AG04450 (cell line): ENCODE results near the gene DOC2A. TPM values are rescaled to one million over a fixed set of nuclear protein-coding genes. Genes with fewer than 3 reads are reported as not detected.

Experiments
- CTCF ChIA-PET: fragments of 300-600, 350-600 bp; formaldehyde crosslinking; extraction: SDS; loops from one replicate; lab custom pipeline; 2022; ENCODE audit warnings: antibody characterized with exemption, inconsistent platforms; lab: Charles Lee
- POLR2A ChIA-PET: fragments of 350-600 bp; formaldehyde crosslinking; extraction: SDS; loops from one replicate; lab custom pipeline; 2021; ENCODE audit warnings: antibody characterized with exemption, inconsistent platforms; lab: Yijun Ruan, JAX
- DNase-seq: peaks from one replicate; pipeline ENCODE4 v3.0.0-alpha.2; 2011; ENCODE audit warnings: low read depth, low spot score
- H3K27ac ChIP-seq: one replicate; pipeline ENCODE4 v1.5.1; 2012; ENCODE audit warnings: low read depth, low read length, control low read depth
- H3K27me3 ChIP-seq: one replicate; pipeline ENCODE4 v1.6.0; 2012; ENCODE audit warnings: low read length; ENCODE audit not compliant: control insufficient read depth, insufficient read depth
- H3K4me3 ChIP-seq: 2 replicates; pipeline ENCODE4 v1.5.1; 2011; ENCODE audit warnings: mild to moderate bottlenecking, low read depth, low read length, control low read depth
- H3K9me3 ChIP-seq: 2 replicates; pipeline ENCODE4 v1.5.1; 2012; ENCODE audit warnings: low read length; ENCODE audit not compliant: control insufficient read depth, insufficient read depth
- CTCF ChIP-seq: IDR thresholded peaks from 2 replicates; pipeline ENCODE4 v1.5.1; 2011; ENCODE audit warnings: low read depth, low read length, control low read depth, inconsistent platforms
- polyA plus RNA-seq: library from polyadenylated mRNA; depleted of rRNA; stranded (reverse); fragments of >200 nt; gene quantifications from 2 replicates; pipeline ENCODE4 v1.2.3, GENCODE V29; 2011

The DOC2A gene
- polyA plus RNA-seq, 1 experiment = 0.22 TPM

- ChIA-PET POLR2A (interaction anchor here (0.6 to 2.2 kb wide), 4 partner anchors 33 to 483 kb away, joined by 3 to 8 read pairs (median 6); partner anchors contain the start of genes KCTD13 and TMEM219), CTCF (no interaction called here)
- peak overlapping the region; percentile 21 for H3K27ac ChIP-seq
- no peak for DNase-seq
- H3K27me3 ChIP-seq = no peaks in the 10 kb centered on the region
- peak overlapping the region; percentile 95 for H3K4me3 ChIP-seq
- H3K9me3 ChIP-seq = no peaks in the 10 kb centered on the region; the same call in 1 of the 2 replicates
- no peak for TF ChIP-seq CTCF
Observed at GRCh38 chr16:29994600-29995323, 16.1 kb downstream of the DOC2A start.

GRCh38 chr16:29993903-29994599, 16.8 kb downstream of the DOC2A start:
- H3K9me3 ChIP-seq = no peaks in the 10 kb centered on the region; the same call in 1 of the 2 replicates
- no peak overlapping the region for H3K4me3 ChIP-seq
- no peaks in the 10 kb centered on the region for H3K27me3 ChIP-seq
- POLR2A ChIA-PET = interaction anchor here (0.6 to 1.7 kb wide), 3 partner anchors 32 to 483 kb away, joined by 3 to 7 read pairs (median 4); partner anchors contain the start of gene TMEM219
- H3K27ac ChIP-seq = no peak overlapping the region
- no peak for TF ChIP-seq CTCF
- DNase-seq = no peak
- CTCF ChIA-PET = no interaction called here

GRCh38 chr16:29993191-29993902, 17.5 kb downstream of the DOC2A start:
- ChIA-PET CTCF (no interaction called here), POLR2A (no interaction called here)
- Histone ChIP-seq H3K27me3 (no peaks in the 10 kb centered on the region), H3K27ac (no peak overlapping the region), H3K4me3 (no peak overlapping the region), H3K9me3 (no peaks in the 10 kb centered on the region; the same call in 1 of the 2 replicates)
- DNase-seq = no peak
- no peak for TF ChIP-seq CTCF

GRCh38 chr16:29992344-29992967, 18.4 kb downstream of the DOC2A start:
- H3K27ac ChIP-seq = no peak overlapping the region
- ChIA-PET CTCF (no interaction called here), POLR2A (interaction anchor here (0.6 kb wide), 1 partner anchor 91 kb away, joined by 4 read pairs; no protein-coding TSS in a partner anchor)
- DNase-seq = no peak
- H3K4me3 ChIP-seq = no peak overlapping the region
- no peaks in the 10 kb centered on the region for H3K27me3 ChIP-seq
- H3K9me3 ChIP-seq = no peaks in the 10 kb centered on the region; the same call in 1 of the 2 replicates
- no peak for TF ChIP-seq CTCF
